NCI-H187 treated with DMSO at 0.1 percent for 48 hours (cell line): Measurements from ENCODE around the gene CELF3.
"Not testable (repeated sequence)": the region's sequence is repeated elsewhere in the genome, so short reads cannot be mapped to it uniquely, and the experiment has no call there.

Source experiments
- DNase-seq: peaks from one replicate; lab custom pipeline; 2025; lab: John Stamatoyannopoulos, UW

Gene CELF3

DNA sequence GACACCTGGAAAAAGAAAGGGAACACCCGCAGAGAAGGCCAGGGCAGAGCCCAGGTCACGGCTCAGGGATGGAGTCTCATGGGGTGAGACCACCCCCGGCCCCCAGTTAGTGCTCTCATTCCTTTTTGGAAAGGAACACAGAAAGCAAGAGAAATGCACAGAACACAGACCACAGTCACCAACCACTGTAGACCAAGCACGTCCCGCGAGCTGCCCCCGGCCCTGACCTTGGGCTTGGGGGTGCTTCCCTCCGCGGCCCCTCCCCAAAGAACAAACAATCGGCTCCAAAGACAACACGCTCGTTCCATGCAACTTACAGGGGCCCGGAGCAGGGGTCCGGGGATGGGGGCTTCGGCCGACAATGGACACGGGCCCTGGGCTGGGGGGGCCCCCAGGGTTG is 12.8 kb downstream of the CELF3 start:
- no peak for DNase-seq

- no peak for DNase-seq
Measured at GRCh38 chr1:151702936-151703335, 13.7 kb downstream of the CELF3 start.

- no peak for DNase-seq
Measured at GRCh38 chr1:151701515-151701914, 15.1 kb downstream of the CELF3 start.

DNA sequence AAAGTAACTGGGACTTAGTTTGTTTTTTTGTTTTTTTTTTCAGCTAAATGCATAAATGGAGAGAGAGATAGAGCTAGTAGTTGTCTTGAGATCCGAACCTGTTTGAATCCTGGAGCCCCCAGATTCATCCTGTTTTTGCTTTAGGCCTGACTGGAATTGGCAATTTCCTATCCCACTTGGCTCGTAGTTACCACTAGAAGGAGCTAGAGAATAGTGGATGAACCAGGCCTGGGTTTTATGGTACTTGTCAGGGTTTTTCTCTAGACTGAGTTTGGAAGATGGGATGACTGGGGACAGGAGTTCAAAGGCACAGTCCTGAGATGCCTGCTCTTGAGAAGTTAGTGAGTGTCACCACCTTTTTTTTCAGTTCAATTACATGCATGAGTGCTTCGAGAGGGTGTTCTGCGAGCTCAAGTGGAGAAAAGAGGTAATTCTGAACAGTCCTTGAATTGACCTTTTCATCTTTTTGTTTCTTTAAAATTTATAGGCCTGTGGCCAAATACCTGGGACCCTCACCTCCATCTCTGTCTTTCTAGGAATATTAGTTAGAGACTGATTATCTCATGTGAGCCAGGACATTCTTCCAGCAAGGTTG is 23.4 kb downstream of the CELF3 start:
- peak; percentile 55 for DNase-seq

DNA sequence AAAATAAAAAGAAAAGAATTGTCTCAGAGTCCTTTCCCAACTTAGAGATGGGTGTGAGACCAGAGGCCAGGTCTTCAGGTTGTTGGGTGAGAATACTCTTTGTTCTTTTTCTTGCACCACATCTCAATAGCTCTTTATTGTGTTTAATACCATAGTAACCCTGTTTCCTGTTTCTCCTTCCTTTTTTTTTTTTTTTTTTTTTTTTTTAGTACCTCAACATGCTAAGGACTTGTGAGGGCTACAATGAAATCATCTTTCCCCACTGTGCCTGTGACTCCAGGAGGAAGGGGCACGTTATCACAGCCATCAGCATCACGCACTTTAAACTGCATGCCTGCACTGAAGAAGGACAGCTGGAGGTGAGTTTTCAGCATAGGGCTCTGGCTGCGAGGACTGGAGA is 24.4 kb downstream of the CELF3 start:
- DNase-seq: no peak

DNA sequence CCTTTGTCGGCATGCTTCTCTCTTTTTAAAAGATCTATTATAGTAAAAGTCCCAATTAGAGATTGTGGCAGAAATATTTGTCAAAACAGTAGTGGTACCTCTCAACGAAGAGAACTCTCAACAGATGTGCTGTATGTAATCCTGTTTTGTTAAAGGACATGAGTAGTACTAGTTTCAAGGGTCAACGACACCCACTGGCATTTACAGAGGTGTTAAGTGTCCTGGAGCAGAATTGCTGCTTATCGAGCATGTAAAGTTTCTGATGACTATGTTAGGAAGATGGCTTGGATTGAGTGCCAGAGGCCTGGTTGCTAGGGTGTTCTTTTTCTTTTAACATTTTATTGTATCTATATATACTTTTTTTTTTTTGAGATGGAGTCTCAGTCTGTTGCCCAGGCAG is 27.1 kb downstream of the CELF3 start:
- no peak for DNase-seq

DNA sequence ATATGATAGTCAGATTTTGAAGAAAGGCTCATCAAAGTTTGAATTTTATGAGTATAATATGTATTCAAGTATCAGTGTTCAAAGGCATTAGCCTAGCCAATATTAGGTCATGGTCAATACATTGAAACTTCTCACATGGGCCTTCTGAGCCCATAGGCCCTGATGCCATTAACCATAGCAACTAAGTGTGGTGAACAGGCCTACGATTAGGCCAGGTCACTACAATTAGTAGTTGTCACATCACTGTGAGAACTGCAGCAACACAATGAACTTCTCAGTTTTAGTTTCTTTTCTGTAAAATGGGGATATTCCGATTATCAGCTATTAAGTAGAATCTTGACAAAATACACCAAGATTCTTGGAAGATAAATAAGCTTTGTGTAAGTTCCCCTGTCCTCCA is 30.0 kb downstream of the CELF3 start:
- DNase-seq: no peak

GRCh38 chr1:151684128-151684527 is 32.5 kb downstream of the CELF3 start:
- DNase-seq: no peak

DNA sequence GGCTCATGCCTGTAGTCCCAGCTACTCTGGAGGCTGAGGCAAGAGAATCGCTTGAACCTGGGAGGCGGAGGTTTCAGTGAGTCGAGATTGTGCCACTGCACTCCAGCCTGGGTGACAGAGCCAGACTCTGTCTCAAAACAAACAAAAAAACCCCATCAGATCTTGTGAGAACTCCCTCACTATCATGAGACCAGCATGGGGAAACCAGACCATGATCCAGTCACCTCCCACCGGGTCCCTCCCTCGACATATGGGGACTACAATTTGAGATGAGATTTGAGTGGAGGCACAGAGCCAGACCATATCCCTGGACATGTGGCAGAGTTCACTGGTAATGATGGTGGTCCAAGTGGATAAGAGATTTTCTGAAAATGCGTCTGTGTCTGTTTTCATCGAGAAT is 33.7 kb downstream of the CELF3 start:
- DNase-seq: not testable (repeated sequence)

- no peak for DNase-seq
Measured at GRCh38 chr1:151681923-151682322, 34.7 kb downstream of the CELF3 start.

GRCh38 chr1:151680826-151681225 is 35.8 kb downstream of the CELF3 start:
- DNase-seq: no peak

GRCh38 chr1:151680391-151680790 is 36.2 kb downstream of the CELF3 start:
- DNase-seq: no peak

GRCh38 chr1:151673407-151673806 is 43.2 kb downstream of the CELF3 start:
- DNase-seq: no peak

DNA sequence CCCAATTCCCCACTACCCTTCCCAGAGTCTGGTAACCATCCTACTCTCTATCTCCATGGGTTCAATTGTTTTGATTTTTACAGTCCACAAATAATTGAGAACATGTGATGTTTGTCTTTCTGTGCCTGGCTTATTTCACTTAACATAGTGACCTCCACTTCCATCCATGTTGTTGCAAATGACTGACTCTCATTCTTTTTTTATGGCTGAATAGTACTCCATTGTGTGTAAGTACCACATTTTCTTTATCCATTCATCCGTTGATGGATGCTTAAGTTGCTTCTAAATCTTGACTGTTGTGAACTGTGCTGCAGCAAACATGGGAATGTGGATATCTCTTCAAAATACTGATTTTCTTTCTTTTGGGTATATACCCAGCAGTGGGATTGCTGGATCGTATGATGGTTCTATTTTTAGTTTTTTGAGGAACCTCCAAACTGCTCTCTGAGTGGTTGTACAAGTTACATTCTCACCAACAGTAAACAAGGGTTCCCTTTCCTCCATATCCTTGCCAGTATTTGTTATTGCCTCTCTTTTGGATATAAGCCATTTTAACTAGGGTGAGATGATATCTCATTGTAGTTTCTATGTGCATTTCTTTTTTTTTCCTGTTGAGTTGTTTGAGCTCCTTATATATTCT is 46.4 kb downstream of the CELF3 start:
- not testable (repeated sequence) for DNase-seq

GRCh38 chr1:151668090-151668489 is 48.5 kb downstream of the CELF3 start:
- no peak for DNase-seq

DNA sequence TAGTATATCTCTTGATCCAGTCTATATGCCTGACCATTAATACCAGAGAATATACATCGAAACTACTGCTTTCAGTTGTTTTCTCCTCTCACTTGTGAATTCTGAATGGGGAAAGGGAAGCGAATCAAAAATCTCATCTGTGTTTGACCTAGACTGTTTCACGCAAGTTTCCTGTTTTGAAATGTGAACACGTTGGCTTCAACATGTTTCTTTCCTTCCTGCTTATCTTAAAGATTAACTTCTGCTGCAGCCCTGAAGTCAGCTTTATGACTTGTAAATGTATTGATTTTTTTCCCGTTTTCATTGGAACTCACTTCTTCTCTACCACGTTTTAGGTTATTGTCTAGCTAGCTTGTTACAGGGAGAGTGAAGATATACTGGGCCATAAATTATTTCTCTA is 54.9 kb downstream of the CELF3 start:
- no peak for DNase-seq

DNA sequence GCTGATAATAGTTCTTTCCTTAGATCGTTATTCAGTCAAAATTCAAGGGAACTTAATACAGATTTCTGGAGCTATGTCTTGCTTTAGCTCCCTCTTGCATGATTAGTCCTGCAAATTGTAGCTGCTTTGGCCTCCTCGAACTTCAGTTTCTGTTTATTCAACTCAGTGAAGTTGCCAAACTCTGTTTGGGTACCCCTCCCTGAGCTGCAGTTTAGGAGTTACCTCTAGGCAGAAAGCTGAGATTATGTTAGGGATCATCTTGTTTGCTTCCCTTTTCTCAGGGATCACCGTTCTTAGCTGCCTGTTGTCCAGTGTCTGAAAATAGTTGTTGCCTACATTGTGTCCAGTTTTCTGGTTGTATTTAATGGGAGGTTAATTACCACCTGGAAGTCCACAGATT is 61.2 kb downstream of the CELF3 start:
- no peak for DNase-seq

DNA sequence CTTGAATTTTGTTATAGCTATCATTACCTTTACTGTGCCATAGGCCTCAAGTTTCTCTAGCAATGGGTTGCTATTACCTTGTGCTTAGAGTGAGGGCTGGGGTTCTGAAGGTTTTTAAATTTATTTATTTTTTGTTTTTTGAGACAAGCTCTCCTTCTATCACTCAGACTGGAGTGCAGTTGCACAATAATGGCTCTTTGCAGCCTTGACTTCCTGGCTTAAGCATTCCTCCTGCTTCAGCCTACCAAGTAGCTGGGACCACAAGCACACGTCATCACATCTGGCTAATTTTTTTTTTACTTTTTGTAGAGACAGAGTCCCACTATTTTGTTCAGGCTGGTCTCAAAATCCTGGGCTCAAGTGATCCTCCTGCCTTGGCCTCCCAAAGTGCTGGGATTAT is 63.2 kb downstream of the CELF3 start:
- no peak for DNase-seq
